PC-9 (cell line): Measurements from ENCODE around the gene MRPL43. TPM values are rescaled to one million over a fixed set of nuclear protein-coding genes. Genes with fewer than 3 reads are reported as not detected.

Experiments used
- BruUV-seq: library from RNA; stranded (reverse); fragments of 400-500 nt; replicated peaks from 2 replicates; lab custom pipeline; 2021; lab: Mats Ljungman, UMichigan
- CTCF ChIA-PET: fragments of 300-600 bp; sonication (Branson Sonifier 250); formaldehyde crosslinking; loops from one replicate; lab custom pipeline; 2022; ENCODE audit warnings: antibody characterized with exemption; lab: Charles Lee
- POLR2A ChIA-PET: fragments of 300-600 bp; sonication (Branson Sonifier 250); formaldehyde crosslinking; loops from one replicate; lab custom pipeline; 2022; ENCODE audit warnings: antibody characterized with exemption; ENCODE audit not compliant: unreplicated experiment; lab: Charles Lee
- DNase-seq, 2 experiments: peaks; one replicate each; pipeline versions ENCODE4 v3.0.0 to v3.0.0-alpha.2; 2015 to 2022; ENCODE audit warnings: mixed read lengths in 1 of 2
- H2AFZ ChIP-seq: fragments of 200-600 bp; sonication (generic); 2 replicates; pipeline ENCODE4 v1.8.1; 2017; ENCODE audit warnings: antibody characterized with exemption
- H3F3A ChIP-seq: fragments of 200-600 bp; sonication (generic); 2 replicates; pipeline ENCODE4 v1.8.1; 2017; ENCODE audit warnings: antibody characterized with exemption, mild to moderate bottlenecking, low read depth; ENCODE audit not compliant: insufficient read depth
- H3K27ac ChIP-seq: fragments of 200-600 bp; sonication (generic); 2 replicates; pipeline ENCODE4 v1.6.1; 2016; ENCODE audit warnings: mixed run types
- H3K27me3 ChIP-seq: fragments of 200-600 bp; sonication (generic); 2 replicates; pipeline ENCODE4 v1.6.1; 2016; ENCODE audit warnings: low read depth, mixed run types; ENCODE audit not compliant: insufficient read depth
- H3K36me3 ChIP-seq: fragments of 200-600 bp; sonication (generic); 2 replicates; pipeline ENCODE4 v1.6.1; 2016; ENCODE audit warnings: low read depth, mixed run types
- H3K4me1 ChIP-seq: fragments of 200-600 bp; sonication (generic); replicated peaks from 2 replicates; pipeline ENCODE4 v1.6.1; 2016; ENCODE audit warnings: mixed run types; ENCODE audit not compliant: insufficient read depth
- H3K4me2 ChIP-seq: fragments of 200-600 bp; sonication (generic); 2 replicates; pipeline ENCODE4 v1.6.1; 2017; ENCODE audit warnings: mixed run types
- H3K4me3 ChIP-seq: fragments of 200-600 bp; sonication (generic); 2 replicates; pipeline ENCODE4 v1.6.1; 2016; ENCODE audit warnings: mixed run types
- H3K79me2 ChIP-seq: fragments of 200-600 bp; sonication (generic); 2 replicates; pipeline ENCODE4 v1.6.1; 2017; ENCODE audit warnings: low read depth, mixed run types
- H3K9me2 ChIP-seq: fragments of 200-600 bp; sonication (generic); 2 replicates; pipeline ENCODE4 v1.8.1; 2017; ENCODE audit warnings: mild to moderate bottlenecking; ENCODE audit not compliant: insufficient read depth
- H3K9me3 ChIP-seq: fragments of 200-600 bp; sonication (generic); 2 replicates; pipeline ENCODE4 v1.8.1; 2016; ENCODE audit warnings: low read depth; ENCODE audit not compliant: insufficient read depth
- H4K20me1 ChIP-seq: fragments of 200-600 bp; sonication (generic); 2 replicates; pipeline ENCODE4 v1.8.1; 2017; ENCODE audit not compliant: insufficient read depth
- EZH2 ChIP-seq: fragments of 200-600 bp; sonication (generic); IDR thresholded peaks from 2 replicates; pipeline ENCODE4 v1.8.0; 2017; ENCODE audit warnings: antibody characterized with exemption, low read depth
- intact Hi-C: fragments of 100-400 bp; cut with micrococcal nuclease; formaldehyde crosslinking; loops from one replicate; pipeline ENCODE4 v1.10.0; 2022; ENCODE audit not compliant: unreplicated experiment
- total RNA-seq: library from RNA; stranded (reverse); gene quantifications from 2 replicates; pipeline ENCODE4 v1.2.3, GENCODE V29; 2021
- TF ChIP-seq, protein P1 (sequence below): fragments of 200-600 bp; sonication (generic); conservative IDR thresholded peaks from 2 replicates; pipeline ENCODE4 v1.6.1; 2017; ENCODE audit warnings: mixed run types, antibody characterized with exemption, mild to moderate bottlenecking, moderate library complexity

Gene MRPL43
- total RNA-seq, 1 experiment from 2014 or later = 45.7 TPM

DNA sequence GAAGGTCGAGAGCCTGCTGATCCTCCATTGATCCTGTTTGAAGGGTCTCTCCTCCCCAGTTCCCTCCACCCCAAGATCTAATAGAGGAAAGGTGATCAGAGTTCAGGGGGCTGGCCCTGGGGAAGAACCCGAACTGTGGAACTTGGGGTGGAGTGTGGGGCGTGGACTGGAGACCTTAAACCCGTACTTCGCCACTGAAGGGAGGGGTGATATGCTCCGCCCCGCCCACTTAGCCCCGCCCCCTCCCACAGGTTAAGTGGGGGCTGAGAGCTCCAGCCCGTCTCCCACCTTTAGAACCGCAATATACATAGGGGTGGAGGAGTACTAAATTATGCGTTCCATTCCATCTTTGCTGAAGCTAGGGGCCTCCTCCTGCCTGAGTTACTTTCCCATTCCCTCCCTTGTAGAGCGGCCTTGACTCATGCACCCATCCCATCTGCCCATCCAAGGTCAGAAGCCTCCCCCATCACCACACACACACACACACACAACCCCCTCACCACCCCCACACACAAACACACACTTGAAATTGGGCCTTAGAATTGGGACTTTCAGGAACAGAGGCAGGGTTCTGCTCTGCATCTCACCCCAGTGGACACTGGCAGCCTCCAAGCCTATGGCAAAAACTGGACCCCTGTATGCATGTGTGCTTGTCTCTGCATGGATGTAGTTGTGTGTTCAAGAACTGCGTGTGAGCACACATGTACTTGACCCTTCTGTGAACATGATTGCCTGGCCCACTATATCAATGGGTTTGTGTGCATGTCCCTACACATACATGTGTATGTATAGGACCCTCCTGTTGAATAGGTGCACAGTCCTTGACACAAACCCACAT, 17.0 kb downstream of the MRPL43 start:
- POLR2A ChIA-PET = no interaction called here
- CTCF ChIA-PET = no interaction called here
- no peaks in the 10 kb centered on the region for H3K4me1 ChIP-seq
- no TSS peak for BruUV-seq
- H3K4me3 ChIP-seq = no peak overlapping the region
- no peak overlapping the region for H3K4me2 ChIP-seq
- H4K20me1 ChIP-seq = no peaks in the 10 kb centered on the region
- H3K9me3 ChIP-seq = no peaks in the 10 kb centered on the region
- TF ChIP-seq, protein P1, sequence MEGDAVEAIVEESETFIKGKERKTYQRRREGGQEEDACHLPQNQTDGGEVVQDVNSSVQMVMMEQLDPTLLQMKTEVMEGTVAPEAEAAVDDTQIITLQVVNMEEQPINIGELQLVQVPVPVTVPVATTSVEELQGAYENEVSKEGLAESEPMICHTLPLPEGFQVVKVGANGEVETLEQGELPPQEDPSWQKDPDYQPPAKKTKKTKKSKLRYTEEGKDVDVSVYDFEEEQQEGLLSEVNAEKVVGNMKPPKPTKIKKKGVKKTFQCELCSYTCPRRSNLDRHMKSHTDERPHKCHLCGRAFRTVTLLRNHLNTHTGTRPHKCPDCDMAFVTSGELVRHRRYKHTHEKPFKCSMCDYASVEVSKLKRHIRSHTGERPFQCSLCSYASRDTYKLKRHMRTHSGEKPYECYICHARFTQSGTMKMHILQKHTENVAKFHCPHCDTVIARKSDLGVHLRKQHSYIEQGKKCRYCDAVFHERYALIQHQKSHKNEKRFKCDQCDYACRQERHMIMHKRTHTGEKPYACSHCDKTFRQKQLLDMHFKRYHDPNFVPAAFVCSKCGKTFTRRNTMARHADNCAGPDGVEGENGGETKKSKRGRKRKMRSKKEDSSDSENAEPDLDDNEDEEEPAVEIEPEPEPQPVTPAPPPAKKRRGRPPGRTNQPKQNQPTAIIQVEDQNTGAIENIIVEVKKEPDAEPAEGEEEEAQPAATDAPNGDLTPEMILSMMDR = no peak
- TF ChIP-seq EZH2 = no peak
- no peak overlapping the region for H2AFZ ChIP-seq
- no peaks in the 10 kb centered on the region for H3K27me3 ChIP-seq
- no peaks in the 10 kb centered on the region for H3K36me3 ChIP-seq
- H3K27ac ChIP-seq = no peak overlapping the region
- H3K79me2 ChIP-seq = no peaks in the 10 kb centered on the region
- H3K9me2 ChIP-seq = no peaks in the 10 kb centered on the region
- DNase-seq = no peak
- intact Hi-C loops = no loop called here
- H3F3A ChIP-seq = no peaks in the 10 kb centered on the region

DNA sequence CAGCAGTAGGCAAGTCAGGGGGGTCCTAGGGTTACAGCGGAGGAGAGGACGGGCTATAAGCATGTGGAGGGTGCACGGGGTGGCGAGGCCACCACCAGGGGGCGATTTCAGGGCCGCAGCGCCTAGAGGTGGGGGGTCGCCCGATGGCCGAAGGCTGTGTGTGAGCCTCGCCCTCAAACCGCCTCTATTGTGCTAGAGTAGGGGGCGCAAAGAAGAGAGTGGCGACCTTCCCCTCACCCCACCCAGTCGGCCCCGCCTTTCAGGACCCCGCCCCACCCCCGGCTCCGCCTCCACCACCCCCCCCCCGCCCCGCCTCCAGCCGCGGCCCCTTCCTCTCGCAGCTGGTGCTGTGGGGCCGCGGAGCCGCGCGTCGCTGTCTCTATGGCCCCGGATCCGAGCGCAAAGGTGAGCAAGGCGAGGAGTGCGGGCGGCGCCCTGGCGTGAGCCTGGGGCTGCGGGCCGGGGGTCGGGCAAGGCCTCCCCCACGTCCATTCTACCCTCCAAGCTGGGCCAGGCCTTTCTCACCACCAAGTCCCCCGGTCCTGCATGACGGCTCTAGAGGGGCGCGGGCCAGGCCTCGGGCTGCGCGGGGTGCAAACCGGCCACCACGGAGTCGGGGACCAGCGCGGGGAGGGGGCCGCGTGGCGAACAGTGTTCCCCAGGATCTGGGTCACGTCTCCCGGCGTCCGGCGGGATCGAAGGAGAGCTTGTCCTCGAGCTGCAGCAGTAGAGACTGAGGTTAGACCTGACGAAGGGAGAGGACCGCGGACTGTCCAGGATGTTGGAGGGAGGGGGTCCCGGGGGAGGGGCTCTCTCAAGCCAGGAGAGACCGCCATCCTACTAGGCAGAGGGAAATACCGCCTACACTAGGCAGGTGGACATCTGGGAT, 17.9 kb downstream of the MRPL43 start, which contains the start of gene SEMA4G:
SEMA4G (plus strand) TSS at position 318 of the 889 bp plus-strand sequence. CDS start 3,409 bp downstream, outside the sequence.
- no peak within 1 kb of the TSS for H3K27ac ChIP-seq
- no peak for DNase-seq
- TF ChIP-seq, protein P1 = no peak; the same call in 1 of the 2 replicates
- no peak for TF ChIP-seq EZH2
- no peaks in the 10 kb centered on the region for H3K36me3 ChIP-seq
- H4K20me1 ChIP-seq = no peaks in the 10 kb centered on the region
- no peaks in the 10 kb centered on the region for H3K4me1 ChIP-seq
- intact Hi-C loops = no loop called here
- H3F3A ChIP-seq = no peaks in the 10 kb centered on the region
- no peaks in the 10 kb centered on the region for H3K9me2 ChIP-seq
- no peaks in the 10 kb centered on the region for H3K79me2 ChIP-seq
- ChIA-PET POLR2A (no interaction called here), CTCF (no interaction called here)
- H3K27me3 ChIP-seq = no peaks in the 10 kb centered on the region
- no peak within 1 kb of the TSS for H3K4me3 ChIP-seq
- no peak within 1 kb of the TSS for H2AFZ ChIP-seq
- no peaks in the 10 kb centered on the region for H3K9me3 ChIP-seq
- H3K4me2 ChIP-seq = no peak within 1 kb of the TSS
- BruUV-seq = no TSS peak

DNA sequence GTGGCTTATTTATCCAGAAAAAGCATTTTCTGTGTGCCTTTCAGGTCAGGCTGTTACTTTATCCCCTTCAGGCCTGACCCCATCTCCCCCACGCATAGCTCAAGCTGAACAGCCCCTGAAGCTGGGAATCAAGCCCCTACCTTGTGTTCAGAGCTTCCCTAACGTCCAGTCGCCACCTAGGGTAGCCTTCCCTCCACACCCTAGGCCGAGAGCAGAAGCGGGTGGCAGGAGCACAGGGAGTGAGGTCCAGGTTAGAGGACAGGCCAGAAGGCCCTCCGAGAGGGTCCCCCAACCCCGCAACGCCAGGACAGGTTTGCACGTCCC, 18.5 kb downstream of the MRPL43 start:
- H3K27ac ChIP-seq = no peak overlapping the region
- no peaks in the 10 kb centered on the region for H3K79me2 ChIP-seq
- no peak for TF ChIP-seq EZH2
- TF ChIP-seq, protein P1 = no peak
- intact Hi-C loops = no loop called here
- no peak overlapping the region for H3K4me2 ChIP-seq
- no peaks in the 10 kb centered on the region for H3K4me1 ChIP-seq
- POLR2A ChIA-PET = no interaction called here
- H3K9me3 ChIP-seq = no peaks in the 10 kb centered on the region
- CTCF ChIA-PET = no interaction called here
- no peak overlapping the region for H3K4me3 ChIP-seq
- no peak for DNase-seq
- no peaks in the 10 kb centered on the region for H3F3A ChIP-seq
- H3K27me3 ChIP-seq = no peaks in the 10 kb centered on the region
- H4K20me1 ChIP-seq = no peaks in the 10 kb centered on the region
- H3K9me2 ChIP-seq = no peaks in the 10 kb centered on the region
- H3K36me3 ChIP-seq = no peaks in the 10 kb centered on the region
- no peak overlapping the region for H2AFZ ChIP-seq
- no TSS peak for BruUV-seq
